ENCODE data around the gene SLC43A1.
A peak's percentile ranks its signal among the peaks of the same experiment; 100 is the strongest.

Gene SLC43A1

GRCh38 chr11:57498540-57498939, 17.0 kb downstream of the SLC43A1 start:
- no peak for DNase-seq (ENCODE audit: low read depth in 2 of 3, low spot score in 1 of 3)

GRCh38 chr11:57497303-57498247, 17.9 kb downstream of the SLC43A1 start:
- no peak for DNase-seq (ENCODE audit: low read depth in 2 of 3, low spot score in 1 of 3)

GRCh38 chr11:57496109-57496820, 19.2 kb downstream of the SLC43A1 start:
- no peak for DNase-seq (ENCODE audit: low read depth in 2 of 3, low spot score in 1 of 3)

GRCh38 chr11:57493507-57494503, 21.7 kb downstream of the SLC43A1 start:
- DNase-seq (ENCODE audit: low read depth in 2 of 3, low spot score in 1 of 3): peak in 2 of 3 donors; percentile 59 to 79

GRCh38 chr11:57491371-57492061, 24.0 kb downstream of the SLC43A1 start:
- no peak for DNase-seq (ENCODE audit: low read depth in 2 of 3, low spot score in 1 of 3)

DNA sequence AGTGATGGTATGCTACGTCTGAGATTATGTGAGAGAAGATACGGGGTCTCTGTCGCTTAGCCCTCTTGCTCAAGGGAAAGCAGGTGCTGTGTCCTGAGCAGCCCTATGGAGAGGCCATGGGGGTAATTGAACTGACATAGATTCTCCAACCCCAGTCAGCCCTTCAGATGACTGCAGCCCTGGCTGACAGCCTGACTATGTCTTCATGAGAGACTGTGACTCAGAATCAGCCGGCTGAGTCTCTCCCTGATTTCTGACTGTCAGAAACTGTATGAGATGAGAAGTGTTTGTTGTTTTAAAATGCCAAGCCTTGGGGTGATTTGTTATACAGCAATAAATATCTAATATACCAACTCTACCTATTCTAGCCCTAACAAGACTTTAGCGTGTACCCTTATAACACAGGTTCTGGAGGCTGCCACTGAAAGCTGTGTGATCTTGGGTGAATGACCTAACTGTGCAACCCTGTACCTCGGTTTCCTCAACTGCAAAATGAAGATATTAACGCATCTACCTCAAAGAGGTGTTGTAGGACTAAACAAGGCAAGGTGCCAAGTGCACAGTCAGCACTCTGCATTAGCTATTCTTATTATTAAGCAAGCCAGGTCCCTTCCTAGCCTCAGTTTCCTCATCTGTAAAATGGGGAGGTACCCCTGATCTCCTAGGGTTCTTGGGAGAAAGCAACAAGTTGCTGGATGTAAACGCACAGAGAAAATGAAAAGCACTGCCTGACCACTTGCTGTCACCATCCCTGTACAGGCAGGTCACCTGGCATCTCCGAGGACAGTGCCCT, 24.9 kb downstream of the SLC43A1 start:
- DNase-seq (ENCODE audit: low read depth in 2 of 3, low spot score in 1 of 3): no peak

DNA sequence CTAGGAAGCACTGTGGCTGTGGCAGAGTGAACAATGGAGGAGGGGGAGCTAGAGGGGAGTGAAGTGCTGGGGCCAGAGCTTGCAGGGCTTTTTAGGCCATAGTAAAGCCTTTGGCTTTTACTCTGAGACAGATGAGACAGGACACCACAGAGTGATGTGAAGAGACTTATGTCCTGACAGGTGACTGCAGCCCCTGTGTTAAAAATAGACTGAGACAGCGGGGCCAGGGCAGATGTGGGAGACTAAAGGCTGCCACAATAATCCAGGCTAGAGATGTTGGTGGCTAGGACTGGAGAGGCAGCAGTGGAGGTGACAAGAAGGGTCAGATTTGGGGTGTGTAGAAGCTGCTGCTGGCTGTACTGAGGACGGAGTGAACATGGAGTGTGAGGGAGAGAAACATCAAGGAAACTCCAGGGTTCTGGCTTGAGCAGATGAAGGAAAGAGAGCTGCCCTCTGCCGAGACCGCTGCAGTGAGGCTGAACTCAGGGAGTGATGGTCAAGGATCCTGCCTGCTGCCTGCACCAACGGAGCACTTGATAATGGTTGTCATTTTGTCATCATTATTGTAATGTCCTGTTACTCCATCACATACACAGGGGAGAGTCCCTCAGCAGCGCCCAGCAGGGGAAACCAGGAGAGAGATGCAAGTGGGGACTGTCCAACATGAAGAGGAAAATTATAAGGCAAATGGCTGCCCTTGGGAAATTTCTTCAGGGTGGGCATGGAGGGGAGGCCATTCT, 27.4 kb downstream of the SLC43A1 start:
- DNase-seq (ENCODE audit: low read depth in 2 of 3, low spot score in 1 of 3): no peak

GRCh38 chr11:57487021-57487778, 28.3 kb downstream of the SLC43A1 start:
- DNase-seq (ENCODE audit: low read depth in 2 of 3, low spot score in 1 of 3): no peak

DNA sequence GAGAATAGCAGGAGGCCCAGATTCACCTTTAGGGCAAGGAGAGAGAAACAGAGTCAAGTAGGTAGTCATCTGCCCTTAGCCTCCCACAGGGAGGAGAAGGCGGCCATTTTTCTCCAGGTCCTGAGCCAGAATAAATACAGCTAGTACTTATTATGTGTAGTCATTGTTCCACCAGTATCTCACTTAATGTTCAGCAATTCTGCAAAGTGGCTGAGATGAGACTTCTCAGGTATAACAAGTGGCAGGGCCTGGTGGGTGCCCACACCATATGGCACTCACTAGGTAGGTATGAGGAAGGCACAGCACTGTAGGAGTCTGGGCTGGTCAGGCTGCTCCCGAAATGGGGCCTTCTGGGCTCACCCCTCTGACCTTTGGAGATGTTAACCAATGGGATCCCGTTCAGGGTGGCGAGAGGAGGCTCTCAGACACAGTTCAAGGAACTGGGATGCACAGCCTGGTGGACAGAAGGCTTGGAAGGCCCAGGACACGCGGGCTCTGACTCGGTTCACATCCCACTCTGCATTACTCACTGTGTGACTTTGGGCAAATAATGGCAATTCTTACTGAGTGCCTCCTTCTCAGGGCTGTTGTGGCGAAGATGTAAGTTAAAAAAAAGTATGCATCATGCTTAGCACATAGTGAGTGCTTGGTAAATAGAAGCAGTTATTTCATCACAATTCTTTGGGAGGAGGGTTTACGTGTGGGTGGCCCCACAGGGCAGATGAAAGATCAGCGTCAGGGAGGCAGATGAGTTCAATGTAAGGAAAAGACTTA, 30.1 kb downstream of the SLC43A1 start:
- no peak for DNase-seq (ENCODE audit: low read depth in 2 of 3, low spot score in 1 of 3)

- DNase-seq (ENCODE audit: low read depth in 2 of 3, low spot score in 1 of 3): no peak
Observed at GRCh38 chr11:57484141-57484710, 31.3 kb downstream of the SLC43A1 start.

DNA sequence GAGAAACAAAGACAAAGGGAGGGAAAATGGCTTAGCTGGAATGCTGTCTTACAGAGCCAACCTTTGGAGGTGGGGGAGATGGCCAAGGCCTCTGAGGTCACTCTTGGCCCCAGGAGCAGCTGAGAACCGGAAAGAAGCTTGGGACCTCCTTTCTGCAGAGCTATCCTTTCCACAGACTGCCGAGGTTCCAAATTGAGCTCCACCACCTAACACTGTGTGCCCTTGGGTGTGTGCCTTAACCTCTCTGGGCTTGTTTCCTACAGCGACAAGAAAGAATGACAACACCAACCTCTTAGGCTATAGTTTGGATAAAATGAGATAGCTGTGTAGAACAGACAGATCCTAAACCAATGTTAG, 32.0 kb downstream of the SLC43A1 start:
- no peak for DNase-seq (ENCODE audit: low read depth in 2 of 3, low spot score in 1 of 3)

DNA sequence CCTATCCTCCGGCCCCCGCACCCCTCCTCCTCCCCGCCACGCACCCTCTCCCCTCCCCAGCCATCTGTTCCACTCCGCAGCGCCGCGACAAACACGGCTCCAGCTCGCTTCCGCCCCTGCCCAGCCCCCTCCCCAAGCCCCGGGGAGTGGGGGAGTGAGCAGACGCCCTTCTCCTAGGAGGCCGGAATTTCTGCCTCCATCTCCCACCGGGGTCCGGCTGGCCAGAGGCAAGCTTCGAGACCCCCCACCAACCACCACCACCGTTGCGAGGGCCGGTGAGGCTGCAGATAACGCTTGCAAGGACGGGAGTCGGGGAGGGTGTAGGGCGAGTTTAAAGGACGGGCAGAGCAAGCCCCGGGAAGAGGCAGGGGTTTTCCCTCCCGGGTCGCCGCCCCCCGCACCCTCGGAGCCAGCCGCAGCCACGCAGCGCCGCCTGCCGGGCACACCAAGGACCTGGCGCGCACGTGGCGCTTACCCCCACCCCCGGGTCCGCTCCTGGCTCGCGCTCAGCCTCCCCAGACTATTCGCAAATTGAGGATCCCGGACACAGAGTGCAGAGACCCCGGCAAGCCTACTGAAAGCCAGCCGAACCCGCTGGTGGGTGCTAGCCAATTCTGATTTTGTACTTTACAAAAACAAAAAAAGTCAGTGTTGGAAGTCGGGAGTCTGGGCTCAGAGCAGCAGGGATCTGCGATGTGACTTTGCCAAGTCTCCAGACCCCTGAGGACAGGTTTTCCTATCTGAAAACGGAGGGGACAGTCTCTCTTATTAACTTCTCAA, 32.5 kb downstream of the SLC43A1 start:
- DNase-seq (ENCODE audit: low read depth in 2 of 3, low spot score in 1 of 3): peak; percentile 42 to 50 (median 50)

DNA sequence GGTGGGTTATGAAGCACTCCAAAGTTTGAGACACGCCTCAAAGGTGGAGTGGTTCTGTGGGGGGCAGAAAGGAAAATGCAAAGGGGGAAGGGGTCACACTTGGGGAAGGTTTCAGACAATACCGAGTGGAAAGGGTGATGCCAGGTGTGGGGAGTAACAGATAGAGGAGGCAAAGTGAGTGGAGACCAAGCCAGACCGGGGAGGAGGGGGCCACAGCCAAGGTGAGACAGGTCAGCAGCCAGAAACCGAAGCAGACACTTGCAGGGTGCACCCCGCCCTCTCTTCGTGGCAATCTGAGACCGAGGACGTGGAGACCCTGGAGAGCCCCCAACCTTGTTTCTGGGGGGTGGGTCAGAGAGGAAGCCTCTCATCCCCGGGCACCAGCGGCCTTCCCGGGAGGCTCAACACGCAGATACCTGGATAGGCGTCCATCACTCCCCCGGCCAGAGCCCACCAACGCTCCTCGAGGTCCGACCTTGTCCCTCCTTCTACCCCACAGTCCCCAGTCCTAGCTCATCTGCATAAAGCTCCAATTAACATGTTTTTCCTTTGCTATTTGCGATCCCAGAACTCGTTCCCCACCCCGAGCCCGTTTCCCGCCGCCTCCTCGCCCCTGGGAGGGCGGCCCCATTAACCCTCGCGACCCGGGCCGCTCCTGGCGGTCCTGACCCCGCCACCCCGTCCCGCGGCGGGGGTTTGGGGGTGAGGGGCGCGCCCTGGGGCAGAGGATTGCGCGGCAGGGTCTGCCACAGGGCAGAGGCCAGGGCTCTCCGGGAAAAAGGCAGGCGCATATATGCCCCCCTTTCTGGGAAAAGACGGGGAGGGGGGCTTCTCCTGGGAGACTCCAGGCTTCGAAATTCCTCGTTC, 33.4 kb downstream of the SLC43A1 start:
- DNase-seq (ENCODE audit: low read depth in 2 of 3, low spot score in 1 of 3): no peak

GRCh38 chr11:57481315-57481714, 34.2 kb downstream of the SLC43A1 start:
- DNase-seq (ENCODE audit: low read depth in 2 of 3, low spot score in 1 of 3): no peak

DNA sequence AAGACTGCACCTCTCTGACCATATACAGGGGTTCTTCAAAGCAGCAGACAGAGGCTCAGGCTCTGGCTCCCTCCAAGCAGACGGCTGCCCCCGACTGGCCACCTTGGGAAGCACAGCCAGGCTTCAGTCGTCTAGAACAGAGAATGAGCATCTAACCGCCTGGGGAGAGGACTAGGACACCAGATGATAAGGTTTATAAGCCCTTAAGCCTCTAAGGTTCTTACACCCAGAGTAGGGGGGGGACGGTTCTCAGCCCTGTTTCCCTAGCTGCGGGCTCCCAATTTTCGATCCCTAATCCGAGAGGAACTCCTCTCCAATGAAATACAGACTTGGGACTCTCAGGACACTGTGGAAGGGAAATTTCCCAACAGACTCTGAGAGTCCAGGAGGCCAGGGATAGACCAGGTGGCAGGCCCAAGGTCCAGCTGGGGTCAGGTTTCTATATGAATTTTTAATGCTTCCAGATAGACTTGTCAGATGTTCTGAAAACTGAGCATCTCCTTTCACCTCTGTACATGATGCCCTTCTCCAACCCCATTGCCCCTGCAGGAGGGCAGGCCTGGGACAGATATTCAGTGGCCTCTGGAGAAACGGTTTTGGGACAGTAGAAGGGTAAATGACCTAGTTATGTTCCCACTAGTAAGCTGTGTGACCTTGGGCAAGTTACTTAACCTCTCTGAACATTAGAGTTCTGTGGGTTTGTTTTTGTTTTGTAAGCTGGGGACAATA, 34.9 kb downstream of the SLC43A1 start:
- DNase-seq (ENCODE audit: low read depth in 2 of 3, low spot score in 1 of 3): peak; percentile 67 to 80 (median 70)
